Adrenal gland (tissue), 12 donors: ENCODE data around the gene DOK3. TPM values are rescaled to one million over a fixed set of nuclear protein-coding genes. Genes with fewer than 3 reads are reported as not detected.

ENCODE experiments used
- DNase-seq, 7 donors: peaks; one replicate each; pipeline ENCODE4 v3.0.0-alpha.2; 2019 to 2020
- H3K27ac ChIP-seq, 5 donors: fragments of 200-600 bp; sonication (generic) in 4 of 5; 1 replicate in 3 of 5; 2 replicates in 2 of 5; pipeline versions ENCODE4 v1.5.1 to v1.8.0; 2016 to 2020; ENCODE audit warnings: mild to moderate bottlenecking in 1 of 5
- H3K27me3 ChIP-seq: fragments of 200-600 bp; 2 replicates; pipeline ENCODE4 v1.8.0; 2021
- H3K36me3 ChIP-seq, 2 donors: fragments of 200-600 bp; replicated peaks in 1 of 2; 1 replicate in 1 of 2; 2 replicates in 1 of 2; pipeline versions ENCODE4 v1.5.1 to v1.8.0; 2018 to 2022
- H3K4me1 ChIP-seq, 2 donors: fragments of 200-600 bp; replicated peaks in 1 of 2; 1 replicate in 1 of 2; 2 replicates in 1 of 2; pipeline versions ENCODE4 v1.5.1 to v1.8.0; 2018 to 2021
- H3K4me3 ChIP-seq, 4 donors: fragments of 200-600 bp; sonication (generic) in 3 of 4; one replicate each; pipeline ENCODE4 v1.5.1; 2016 to 2018
- H3K9me3 ChIP-seq, 3 donors: fragments of 200-600 bp; sonication (generic) in 1 of 3; replicated peaks in 1 of 3; 1 replicate in 2 of 3; 2 replicates in 1 of 3; pipeline versions ENCODE4 v1.5.1 to v1.8.0; 2016 to 2021
- POLR2A ChIP-seq, 2 donors: fragments of 450-650 bp; IDR thresholded peaks; one replicate each; pipeline ENCODE4 v1.6.1; 2017; ENCODE audit warnings: antibody characterized with exemption in 2 of 2, mild to moderate bottlenecking in 2 of 2, moderate library complexity in 1 of 2
- WGBS, 4 donors: extraction: QIAGEN DNeasy Blood & Tissue Kit in 2 of 4; methylation state at CpG; one replicate each; pipeline versions ENCODE4 v1.1.5 to v1.1.7; 2013 to 2017; 5-methylcytosine and 5-hydroxymethylcytosine counted together
- intact Hi-C, 2 donors: fragments of 100-400 bp; cut with DNase I; formaldehyde crosslinking; loops; one replicate each; pipeline versions ENCODE4 v1.14.1 to v1.15.0; 2022 to 2023
- polyA plus RNA-seq, 3 donors: library from polyadenylated mRNA; stranded (reverse); fragments of 200-250 nt in 2 of 3; fragments of 350-450 nt in 1 of 3; fragmentation: Illumina TruSeq in 1 of 3; extraction: RNeasy Lipid Tissue Mini Kit (QIAGEN cat#74804) in 1 of 3; gene quantifications; one replicate each; pipeline ENCODE4 v1.2.3, GENCODE V29; 2013 to 2014
- total RNA-seq, 9 donors: library from RNA; depleted of rRNA in 4 of 9; stranded (reverse); fragments of >200 nt in 4 of 9; fragments of 120-200 nt in 1 of 9; fragmentation: NEBNext Ultra II Directional in 1 of 9; extraction: Animal tissue kit (Norgen Biotek cat#: 25700) in 1 of 9; gene quantifications; one replicate each; pipeline versions ENCODE4 v1.1.0 to v1.2.4, GENCODE V29; 2013 to 2023
- TF ChIP-seq, protein P1 (sequence below), 6 experiments: fragments of 450-650 bp in 4 of 6; fragments of 200-600 bp in 2 of 6; sonication (generic) in 1 of 6; IDR thresholded peaks; 1 replicate in 5 of 6; 2 replicates in 1 of 6; pipeline versions ENCODE4 v1.5.1 to v1.8.0; 2016 to 2021; ENCODE audit warnings: antibody characterized with exemption in 6 of 6, mild to moderate bottlenecking in 2 of 6, moderate library complexity in 1 of 6
- donor health status: healthy with polysubstance abuse.
- donor health status: Bipolar disorder and iron deficiency.
- donor health status: DM: yes; HTN: yes; CAD: no.
- donor health status: DM: no; HTN: no; CAD: no.
- donor health status: DM: no; HTN: no; CAD: no.
- donor health status: DM: yes; HTN: yes; CAD: no.

The DOK3 gene
- total and polyA plus RNA-seq, 12 donors: 1.5 to 49.1 (median 11.3) TPM

DNA sequence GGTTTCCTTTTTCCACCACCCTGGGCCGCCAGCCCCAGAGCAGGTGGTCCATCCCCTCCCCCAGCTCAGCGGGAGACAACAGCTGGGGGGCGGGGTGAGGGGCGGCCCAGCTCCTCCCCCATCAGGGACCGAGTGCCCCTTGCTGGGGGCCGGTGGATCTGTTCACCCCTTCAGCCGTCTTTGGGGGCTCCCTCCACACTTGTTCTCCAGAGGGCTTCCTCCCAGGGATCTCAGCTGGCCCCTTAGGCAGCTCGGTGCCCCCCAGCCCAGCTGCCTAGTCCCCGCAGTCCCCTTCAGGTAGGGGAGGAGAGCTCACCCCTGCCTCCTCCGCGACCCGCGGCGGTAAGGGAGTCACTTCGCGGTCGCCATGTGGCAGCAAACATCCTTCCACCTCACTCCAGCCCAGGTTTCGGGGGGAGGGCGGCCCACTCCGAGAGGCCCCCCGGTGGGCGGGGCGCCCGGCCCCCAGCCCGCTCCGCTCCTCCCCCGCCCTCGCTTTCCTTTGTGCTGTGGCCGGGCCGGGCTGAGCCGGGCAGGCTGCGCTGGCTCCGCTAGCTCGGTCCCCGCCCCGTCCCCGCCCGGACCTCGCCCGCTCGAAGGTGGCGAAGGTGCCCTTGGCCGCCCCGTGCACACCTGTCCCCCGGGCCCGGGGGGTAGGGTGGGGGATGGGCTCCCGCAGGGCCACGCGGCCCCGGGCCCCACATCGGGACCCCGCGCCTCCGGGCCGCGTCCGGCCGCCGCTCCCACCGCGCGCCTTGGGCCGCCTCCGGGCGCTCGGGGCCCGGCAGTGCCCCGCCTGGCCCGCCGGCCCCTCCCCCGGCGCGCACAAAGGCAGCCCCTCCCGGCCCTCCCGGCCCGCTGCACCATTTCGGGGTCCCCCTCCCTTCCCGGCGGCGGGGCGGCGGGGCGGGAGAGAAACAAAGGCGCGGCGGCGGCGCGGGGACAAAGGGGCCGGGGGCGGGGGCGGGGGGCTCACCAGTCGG is 36.9 kb downstream of the DOK3 start:
- H3K36me3 ChIP-seq: no peaks in the 10 kb centered on the region
- 2 to 8% (median 5%) methylated on average over 4 to 86 of the region's 93 CpGs; no CpG with 5 or more reads in 1 of the 4 donors for WGBS, 4 donors
- peak in 1 of 2 donors; percentile 13 for TF ChIP-seq POLR2A (IDR thresholded peaks at IDR 0.05)
- TF ChIP-seq, protein P1, sequence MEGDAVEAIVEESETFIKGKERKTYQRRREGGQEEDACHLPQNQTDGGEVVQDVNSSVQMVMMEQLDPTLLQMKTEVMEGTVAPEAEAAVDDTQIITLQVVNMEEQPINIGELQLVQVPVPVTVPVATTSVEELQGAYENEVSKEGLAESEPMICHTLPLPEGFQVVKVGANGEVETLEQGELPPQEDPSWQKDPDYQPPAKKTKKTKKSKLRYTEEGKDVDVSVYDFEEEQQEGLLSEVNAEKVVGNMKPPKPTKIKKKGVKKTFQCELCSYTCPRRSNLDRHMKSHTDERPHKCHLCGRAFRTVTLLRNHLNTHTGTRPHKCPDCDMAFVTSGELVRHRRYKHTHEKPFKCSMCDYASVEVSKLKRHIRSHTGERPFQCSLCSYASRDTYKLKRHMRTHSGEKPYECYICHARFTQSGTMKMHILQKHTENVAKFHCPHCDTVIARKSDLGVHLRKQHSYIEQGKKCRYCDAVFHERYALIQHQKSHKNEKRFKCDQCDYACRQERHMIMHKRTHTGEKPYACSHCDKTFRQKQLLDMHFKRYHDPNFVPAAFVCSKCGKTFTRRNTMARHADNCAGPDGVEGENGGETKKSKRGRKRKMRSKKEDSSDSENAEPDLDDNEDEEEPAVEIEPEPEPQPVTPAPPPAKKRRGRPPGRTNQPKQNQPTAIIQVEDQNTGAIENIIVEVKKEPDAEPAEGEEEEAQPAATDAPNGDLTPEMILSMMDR (IDR thresholded peaks at IDR 0.05): no peak
- H3K27ac ChIP-seq: peak overlapping the region in 2 of 5 donors; percentile 44 to 75
- peak overlapping the region in 2 of 4 donors; percentile 43 to 80 for H3K4me3 ChIP-seq
- peaks cover 10% of the 10 kb centered on the region for H3K27me3 ChIP-seq
- no peaks in the 10 kb centered on the region for H3K9me3 ChIP-seq
- intact Hi-C loops: no loop called here
- DNase-seq: no peak
- peaks cover 7 to 12% of the 10 kb centered on the region in 2 donors for H3K4me1 ChIP-seq

DNA sequence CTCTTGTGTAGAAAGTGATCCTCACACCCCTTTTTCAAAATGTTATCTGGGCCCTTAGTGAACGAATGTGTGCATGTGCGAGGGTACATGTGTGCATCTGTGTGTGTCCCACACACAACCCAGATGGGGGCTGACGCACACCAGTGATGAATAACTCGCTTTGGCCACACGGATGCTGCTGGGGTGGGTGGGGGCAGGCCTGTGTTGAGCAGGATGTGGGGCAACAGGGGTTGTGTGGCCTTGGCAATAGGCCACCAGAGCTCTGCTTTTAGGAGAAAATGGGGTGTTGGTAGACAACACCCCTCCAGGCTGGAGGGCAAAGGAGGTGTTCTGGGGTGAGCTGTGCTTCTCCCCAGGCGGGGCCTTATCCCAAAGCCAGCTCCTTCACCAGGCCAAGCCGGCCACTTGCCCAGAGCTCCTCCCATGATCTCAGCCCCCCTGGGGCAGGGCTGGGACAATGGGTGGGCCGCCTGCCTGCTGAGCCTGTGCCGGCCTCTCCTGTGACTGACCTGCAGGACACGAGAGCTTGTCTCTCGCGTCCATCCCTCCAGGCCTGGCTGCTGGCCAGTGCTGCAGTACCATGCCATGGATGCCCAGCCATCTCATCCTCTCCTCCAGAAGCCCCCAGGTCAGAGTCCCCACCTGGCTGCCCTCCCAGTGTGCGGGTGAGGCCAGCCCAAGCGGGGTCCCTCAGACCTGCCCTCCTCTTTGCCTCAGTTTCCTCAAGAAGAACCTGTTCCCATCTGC is 37.8 kb downstream of the DOK3 start:
- Histone ChIP-seq H3K36me3 (peaks cover 0 to 6% of the 10 kb centered on the region in 2 donors), H3K4me3 (peak overlapping the region in 1 of 4 donors; percentile 80), H3K4me1 (peaks cover 7 to 12% of the 10 kb centered on the region in 2 donors), H3K27me3 (peaks cover 10% of the 10 kb centered on the region), H3K27ac (no peak overlapping the region), H3K9me3 (no peaks in the 10 kb centered on the region)
- 70 to 85% (median 74%) methylated on average over 3 to 14 of the region's 14 CpGs for WGBS, 4 donors
- TF ChIP-seq, protein P1 (IDR thresholded peaks at IDR 0.05): no peak
- TF ChIP-seq POLR2A (IDR thresholded peaks at IDR 0.05): no peak
- intact Hi-C loops: no loop called here
- no peak for DNase-seq

DNA sequence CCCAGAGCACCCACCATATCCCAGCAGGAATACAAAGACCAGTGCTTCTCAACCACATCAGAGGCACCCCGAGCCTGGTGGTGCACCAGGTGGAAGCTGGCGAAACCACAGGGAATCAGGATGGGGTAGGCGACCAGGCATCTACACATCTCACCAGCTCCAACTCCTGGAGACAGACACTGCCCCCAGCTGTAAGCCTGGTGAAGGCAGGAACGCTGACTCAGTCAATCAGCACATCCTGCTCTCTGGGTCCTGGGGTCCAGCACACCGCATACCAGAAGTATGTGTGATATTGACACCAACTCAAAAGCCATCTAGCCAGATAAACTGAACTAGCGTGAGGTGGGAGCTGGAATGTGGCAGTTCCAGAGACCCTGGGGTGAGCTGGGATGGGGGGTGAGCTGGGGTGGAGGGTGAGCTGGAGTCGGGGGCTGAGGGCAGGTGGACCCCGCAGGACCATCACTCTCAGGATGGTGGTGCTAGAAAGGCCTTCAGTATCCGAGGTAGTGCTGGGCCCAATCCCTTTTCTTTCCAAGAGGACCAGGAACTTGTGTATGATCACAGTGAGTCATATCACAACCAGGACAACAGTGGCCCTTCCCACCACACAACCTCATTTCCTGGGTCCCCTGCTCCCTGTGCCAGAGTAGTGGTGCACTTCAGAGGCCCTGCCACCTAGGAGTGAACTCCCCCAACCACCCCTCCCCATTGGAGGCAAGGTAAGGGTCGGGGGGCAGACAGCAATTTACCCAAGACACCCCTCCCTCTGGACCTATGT is 38.7 kb downstream of the DOK3 start:
- intact Hi-C loops: no loop called here
- Histone ChIP-seq H3K4me1 (peaks cover 7 to 12% of the 10 kb centered on the region in 2 donors), H3K36me3 (peaks cover 0 to 14% of the 10 kb centered on the region in 2 donors), H3K9me3 (no peaks in the 10 kb centered on the region), H3K27me3 (peaks cover 10% of the 10 kb centered on the region), H3K27ac (no peak overlapping the region), H3K4me3 (no peak overlapping the region)
- WGBS, 4 donors: 81 to 90% (median 85%) methylated on average over 4 to 10 of the region's 10 CpGs
- no peak for DNase-seq
- TF ChIP-seq, protein P1 (IDR thresholded peaks at IDR 0.05): no peak
- no peak for TF ChIP-seq POLR2A (IDR thresholded peaks at IDR 0.05)
